Fibroblast of mammary gland (primary cell): ENCODE results near the gene CYB561D1.

ENCODE experiments used
- DNase-seq: peaks from one replicate; pipeline ENCODE4 v3.0.0-alpha.2; 2010; ENCODE audit warnings: low read depth
- H3K4me3 ChIP-seq: 2 replicates; pipeline ENCODE4 v1.5.1; 2011; ENCODE audit warnings: low read depth, mild to moderate bottlenecking, low read length, moderate library complexity; ENCODE audit not compliant: control insufficient read depth
- TF ChIP-seq, protein P1 (sequence below): conservative IDR thresholded peaks from 2 replicates; pipeline ENCODE4 v1.5.1; 2011; ENCODE audit warnings: low read depth, low read length, inconsistent platforms; ENCODE audit not compliant: control insufficient read depth, insufficient read depth

CYB561D1 gene

DNA sequence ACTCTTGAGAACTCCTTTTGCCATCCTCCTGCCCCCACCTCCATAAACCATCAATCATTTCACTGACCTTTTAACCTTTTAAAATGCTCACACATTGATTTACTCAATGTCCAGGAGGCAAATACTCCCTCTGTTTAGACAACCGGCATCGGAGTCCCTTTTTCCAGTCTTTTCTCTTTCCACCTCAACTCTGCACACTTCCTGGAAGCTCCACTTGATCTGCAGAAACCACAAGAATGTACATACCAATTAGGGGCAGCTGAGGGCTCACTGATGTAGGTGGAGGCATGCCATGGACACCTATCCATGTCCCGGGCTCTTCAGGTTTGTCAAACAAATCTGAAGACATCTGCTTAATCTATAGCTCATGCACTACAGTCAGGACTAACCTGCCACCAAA lies 21.0 kb downstream of the CYB561D1 start:
- DNase-seq = no peak
- no peak overlapping the region for H3K4me3 ChIP-seq
- TF ChIP-seq, protein P1, sequence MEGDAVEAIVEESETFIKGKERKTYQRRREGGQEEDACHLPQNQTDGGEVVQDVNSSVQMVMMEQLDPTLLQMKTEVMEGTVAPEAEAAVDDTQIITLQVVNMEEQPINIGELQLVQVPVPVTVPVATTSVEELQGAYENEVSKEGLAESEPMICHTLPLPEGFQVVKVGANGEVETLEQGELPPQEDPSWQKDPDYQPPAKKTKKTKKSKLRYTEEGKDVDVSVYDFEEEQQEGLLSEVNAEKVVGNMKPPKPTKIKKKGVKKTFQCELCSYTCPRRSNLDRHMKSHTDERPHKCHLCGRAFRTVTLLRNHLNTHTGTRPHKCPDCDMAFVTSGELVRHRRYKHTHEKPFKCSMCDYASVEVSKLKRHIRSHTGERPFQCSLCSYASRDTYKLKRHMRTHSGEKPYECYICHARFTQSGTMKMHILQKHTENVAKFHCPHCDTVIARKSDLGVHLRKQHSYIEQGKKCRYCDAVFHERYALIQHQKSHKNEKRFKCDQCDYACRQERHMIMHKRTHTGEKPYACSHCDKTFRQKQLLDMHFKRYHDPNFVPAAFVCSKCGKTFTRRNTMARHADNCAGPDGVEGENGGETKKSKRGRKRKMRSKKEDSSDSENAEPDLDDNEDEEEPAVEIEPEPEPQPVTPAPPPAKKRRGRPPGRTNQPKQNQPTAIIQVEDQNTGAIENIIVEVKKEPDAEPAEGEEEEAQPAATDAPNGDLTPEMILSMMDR = no peak

GRCh38 chr1:109516872-109517271 lies 23.0 kb downstream of the CYB561D1 start:
- H3K4me3 ChIP-seq = no peak overlapping the region
- TF ChIP-seq, protein P1 = no peak
- DNase-seq = no peak

DNA sequence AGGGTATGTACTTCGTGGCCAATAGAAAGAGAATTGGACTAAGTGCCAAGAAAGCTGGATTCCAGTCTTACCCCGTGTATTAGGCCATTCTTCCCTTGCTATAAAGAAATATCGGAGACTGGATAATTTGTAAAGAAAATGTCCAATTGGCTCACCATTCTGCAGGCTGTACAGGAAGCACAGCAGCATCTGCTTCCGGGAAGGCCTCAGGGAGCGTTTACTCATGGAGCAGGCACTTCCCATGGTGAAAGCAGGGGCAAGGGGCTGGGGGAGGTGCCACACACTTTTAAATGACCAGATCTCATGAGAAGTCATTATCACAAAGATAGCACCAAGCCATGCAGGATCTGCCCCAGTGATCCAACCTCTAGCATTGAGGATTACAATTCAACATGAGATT lies 23.4 kb downstream of the CYB561D1 start:
- no peak overlapping the region for H3K4me3 ChIP-seq
- no peak for DNase-seq
- TF ChIP-seq, protein P1 = no peak

GRCh38 chr1:109521002-109521951 lies 27.4 kb downstream of the CYB561D1 start:
- H3K4me3 ChIP-seq = no peak overlapping the region
- no peak for DNase-seq
- TF ChIP-seq, protein P1 = no peak

DNA sequence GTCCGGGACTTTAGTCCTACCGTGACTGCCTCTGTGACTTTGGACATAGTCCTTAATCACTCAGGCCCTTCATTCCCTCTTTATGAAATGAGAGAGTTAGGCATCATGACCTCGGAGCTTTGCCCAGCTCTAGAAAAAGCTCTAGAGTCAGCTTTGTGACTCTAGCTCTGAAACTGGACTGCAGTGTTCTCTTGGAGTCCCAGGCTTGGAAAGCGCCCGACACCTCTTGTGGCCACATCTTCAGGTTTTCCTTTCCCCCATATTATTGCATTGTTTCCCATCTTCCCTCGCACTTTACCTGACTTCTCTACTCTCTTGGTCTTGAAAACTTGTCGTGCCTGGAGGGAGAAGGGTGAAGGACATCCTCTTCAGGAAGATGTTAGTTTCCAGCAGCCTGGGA lies 28.1 kb downstream of the CYB561D1 start:
- no peak overlapping the region for H3K4me3 ChIP-seq
- TF ChIP-seq, protein P1 = no peak
- DNase-seq = no peak

- TF ChIP-seq, protein P1 = no peak
- no peak overlapping the region for H3K4me3 ChIP-seq
- DNase-seq = peak; percentile 42
Measured at GRCh38 chr1:109523706-109524105, 29.8 kb downstream of the CYB561D1 start.
